Ovary (tissue), 9 donors: ENCODE measurements around the gene KDM4C. TPM values are rescaled to one million over a fixed set of nuclear protein-coding genes. Genes with fewer than 3 reads are reported as not detected.

Source experiments
- DNase-seq, 5 donors: peaks; one replicate each; pipeline ENCODE4 v3.0.0-alpha.2; 2019 to 2020
- H3K27ac ChIP-seq, 2 donors: fragments of 200-600 bp; one replicate each; pipeline versions ENCODE4 v1.5.1 to v1.8.0; 2019 to 2022
- H3K27me3 ChIP-seq: fragments of 200-600 bp; one replicate; pipeline ENCODE4 v1.8.0; 2022
- H3K36me3 ChIP-seq: fragments of 200-600 bp; sonication (generic); one replicate; pipeline ENCODE4 v1.5.1; 2019
- H3K4me1 ChIP-seq: one replicate; pipeline ENCODE4 v1.8.1; 2013; ENCODE audit warnings: mild to moderate bottlenecking, moderate library complexity; ENCODE audit not compliant: insufficient read depth
- H3K4me3 ChIP-seq: fragments of 200-600 bp; sonication (generic); one replicate; pipeline ENCODE4 v1.5.1; 2017
- H3K9me3 ChIP-seq, 2 donors: fragments of 200-600 bp in 1 of 2; sonication (generic) in 1 of 2; one replicate each; pipeline versions ENCODE4 v1.5.1 to v1.8.1; 2013 to 2019; ENCODE audit warnings: mild to moderate bottlenecking in 1 of 2, moderate library complexity in 1 of 2
- CTCF ChIP-seq, 3 donors: fragments of 450-650 bp in 2 of 3; fragments of 200-600 bp in 1 of 3; IDR thresholded peaks; one replicate each; pipeline versions ENCODE4 v1.5.1 to v1.8.0; 2016 to 2022; ENCODE audit warnings: antibody characterized with exemption in 3 of 3, mild to moderate bottlenecking in 1 of 3
- EP300 ChIP-seq: sonication (generic); formaldehyde crosslinking; IDR thresholded peaks from one replicate; pipeline ENCODE4 v1.6.1; 2017; ENCODE audit warnings: antibody characterized with exemption
- POLR2A ChIP-seq: fragments of 450-650 bp; IDR thresholded peaks from one replicate; pipeline ENCODE4 v1.6.1; 2017; ENCODE audit warnings: antibody characterized with exemption, mild to moderate bottlenecking, moderate library complexity
- WGBS, 3 donors: extraction: QIAGEN DNeasy Blood & Tissue Kit in 1 of 3; methylation state at CpG; one replicate each; pipeline versions ENCODE4 v1.1.5 to v1.1.7; 2013 to 2017; 5-methylcytosine and 5-hydroxymethylcytosine counted together
- intact Hi-C, 4 donors: fragments of 100-400 bp; cut with DNase I; formaldehyde crosslinking; loops; one replicate each; pipeline versions ENCODE4 v1.11.0 to v1.15.1; 2022 to 2023
- polyA plus RNA-seq, 2 donors: library from polyadenylated mRNA; stranded (reverse); fragments of 200-250 nt in 1 of 2; fragments of 350-450 nt in 1 of 2; fragmentation: Illumina TruSeq in 1 of 2; extraction: RNeasy Lipid Tissue Mini Kit (QIAGEN cat#74804) in 1 of 2; gene quantifications; one replicate each; pipeline ENCODE4 v1.2.3, GENCODE V29; 2013 to 2014
- total RNA-seq, 7 donors: library from RNA; depleted of rRNA in 2 of 7; stranded (reverse); fragments of >200 nt in 2 of 7; fragmentation: NEBNext Ultra II Directional in 3 of 7; extraction: Animal tissue kit (Norgen Biotek cat#: 25700) in 3 of 7; gene quantifications; one replicate each; pipeline versions ENCODE4 v1.1.0 to v1.2.4, GENCODE V29; 2016 to 2023
- donor health status: DM: no; HTN: no; CAD: no; lungs with moderate emphysema.
- donor health status: DM: no; HTN: no; CAD: no.
- donor health status: Bipolar disorder and iron deficiency.
- donor health status: DM: yes; HTN: yes; CAD: no.
- donor health status: DM: no; HTN: no; CAD: no.
- donor health status: DM: yes; HTN: yes; CAD: no.

The KDM4C gene
- total and polyA plus RNA-seq, 9 donors, result 9.5 to 35.6 (median 26.7) TPM

GRCh38 chr9:7137040-7137439 lies 379.3 kb downstream of the KDM4C start:
- no peak overlapping the region for H3K27ac ChIP-seq
- intact Hi-C loops, result no loop called here
- WGBS, 3 donors, result 88 to 93% (median 91%) methylated on average over 6 of the region's 6 CpGs
- no peaks in the 10 kb centered on the region for H3K27me3 ChIP-seq
- no peaks in the 10 kb centered on the region for H3K4me1 ChIP-seq
- H3K4me3 ChIP-seq, result no peak overlapping the region
- no peak for DNase-seq
- H3K36me3 ChIP-seq, result no peaks in the 10 kb centered on the region
- TF ChIP-seq POLR2A (no peak), CTCF (IDR thresholded peaks at IDR 0.05) (no peak), EP300 (no peak)
- no peaks in the 10 kb centered on the region for H3K9me3 ChIP-seq

GRCh38 chr9:7137571-7137970 lies 379.8 kb downstream of the KDM4C start:
- no peak for DNase-seq
- intact Hi-C loops, result no loop called here
- Histone ChIP-seq H3K4me1 (no peaks in the 10 kb centered on the region), H3K9me3 (no peaks in the 10 kb centered on the region), H3K27me3 (no peaks in the 10 kb centered on the region), H3K27ac (no peak overlapping the region), H3K4me3 (no peak overlapping the region), H3K36me3 (no peaks in the 10 kb centered on the region)
- 85 to 87% (median 86%) methylated on average over 5 of the region's 5 CpGs for WGBS, 3 donors
- TF ChIP-seq POLR2A (no peak), CTCF (IDR thresholded peaks at IDR 0.05) (no peak), EP300 (no peak)

- Histone ChIP-seq H3K4me1 (no peaks in the 10 kb centered on the region), H3K9me3 (no peaks in the 10 kb centered on the region), H3K4me3 (no peak overlapping the region), H3K27me3 (no peaks in the 10 kb centered on the region), H3K36me3 (no peaks in the 10 kb centered on the region), H3K27ac (no peak overlapping the region)
- TF ChIP-seq EP300, result no peak
- TF ChIP-seq POLR2A, result no peak
- no peak for TF ChIP-seq CTCF (IDR thresholded peaks at IDR 0.05)
- WGBS, 3 donors, result 95 to 97% (median 95%) methylated on average over 4 of the region's 4 CpGs
- DNase-seq, result no peak
- intact Hi-C loops, result no loop called here
These were observed 382.1 kb downstream of the KDM4C start for GRCh38 chr9:7139886-7140285.

GRCh38 chr9:7140401-7140800 lies 382.6 kb downstream of the KDM4C start:
- Histone ChIP-seq H3K4me1 (no peaks in the 10 kb centered on the region), H3K27ac (no peak overlapping the region), H3K36me3 (no peaks in the 10 kb centered on the region), H3K9me3 (no peaks in the 10 kb centered on the region), H3K4me3 (no peak overlapping the region), H3K27me3 (no peaks in the 10 kb centered on the region)
- DNase-seq, result no peak
- 90 to 100% (median 97%) methylated on average over 2 of the region's 2 CpGs for WGBS, 3 donors
- intact Hi-C loops, result no loop called here
- TF ChIP-seq CTCF (IDR thresholded peaks at IDR 0.05) (no peak), EP300 (no peak), POLR2A (no peak)
